Glutamatergic neuron (in vitro differentiated cells): ENCODE measurements around the gene ATF5. TPM values are rescaled to one million over a fixed set of nuclear protein-coding genes. Genes with fewer than 3 reads are reported as not detected.
A peak's percentile ranks its signal among the peaks of the same experiment; 100 is the strongest.

Experiments used
- DNase-seq: peaks from one replicate; pipeline ENCODE4 v3.0.0; 2022
- H3K27ac Mint-ChIP-seq: one replicate; pipeline ENCODE4 v1.8.0; 2020; ENCODE audit warnings: mild to moderate bottlenecking, mixed read lengths, inconsistent platforms; ENCODE audit not compliant: unreplicated experiment
- H3K27me3 Mint-ChIP-seq: one replicate; pipeline ENCODE4 v1.8.0; 2020; ENCODE audit warnings: mild to moderate bottlenecking, moderate library complexity, mixed read lengths, inconsistent platforms; ENCODE audit not compliant: unreplicated experiment
- H3K36me3 Mint-ChIP-seq: one replicate; pipeline ENCODE4 v1.8.0; 2020; ENCODE audit warnings: mild to moderate bottlenecking, mixed read lengths, inconsistent platforms; ENCODE audit not compliant: unreplicated experiment
- H3K4me1 Mint-ChIP-seq: one replicate; pipeline ENCODE4 v1.8.0; 2020; ENCODE audit warnings: mild to moderate bottlenecking, low read depth, mixed read lengths, inconsistent platforms; ENCODE audit not compliant: unreplicated experiment
- H3K4me3 Mint-ChIP-seq: one replicate; pipeline ENCODE4 v1.8.0; 2020; ENCODE audit warnings: mild to moderate bottlenecking, mixed read lengths, inconsistent platforms; ENCODE audit not compliant: unreplicated experiment
- H3K9me3 Mint-ChIP-seq: one replicate; pipeline ENCODE4 v1.8.0; 2020; ENCODE audit warnings: mild to moderate bottlenecking, moderate library complexity, mixed read lengths, inconsistent platforms; ENCODE audit not compliant: unreplicated experiment
- total RNA-seq: library from RNA; stranded (reverse); fragmentation: NEBNext Ultra II Directional; extraction: Animal tissue kit (Norgen Biotek cat#: 25700); gene quantifications from one replicate; pipeline ENCODE4 v1.2.1, GENCODE V29; 2021; ENCODE audit not compliant: unreplicated experiment
- TF ChIP-seq, protein P1 (sequence below): fragments of 200-600 bp; sonication (generic); IDR thresholded peaks from one replicate; pipeline ENCODE4 v1.5.0; 2021; ENCODE audit not compliant: partially characterized antibody, unreplicated experiment

Gene ATF5
- total RNA-seq, 1 donor from 2014 or later = 138 TPM

DNA sequence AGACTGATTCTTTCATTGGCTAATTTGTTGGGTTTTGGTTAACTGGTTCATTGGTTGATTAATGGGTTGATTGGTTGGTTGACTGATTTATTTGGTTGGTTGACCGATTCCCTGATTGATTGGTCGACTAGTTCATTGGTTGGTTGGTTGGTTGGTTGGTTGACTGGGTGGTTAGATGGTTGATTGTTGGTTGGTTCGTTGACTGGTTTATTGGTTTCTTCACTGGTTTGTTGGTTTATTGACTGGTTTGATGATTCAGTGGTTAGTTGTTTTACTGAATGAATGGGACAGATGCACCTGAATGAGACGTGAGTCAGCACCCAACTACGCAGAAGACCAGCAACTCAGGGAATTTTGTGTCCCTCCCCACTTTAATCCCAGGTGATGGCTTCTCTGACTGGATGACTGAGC is 3.0 kb downstream of the ATF5 start:
- TF ChIP-seq, protein P1, sequence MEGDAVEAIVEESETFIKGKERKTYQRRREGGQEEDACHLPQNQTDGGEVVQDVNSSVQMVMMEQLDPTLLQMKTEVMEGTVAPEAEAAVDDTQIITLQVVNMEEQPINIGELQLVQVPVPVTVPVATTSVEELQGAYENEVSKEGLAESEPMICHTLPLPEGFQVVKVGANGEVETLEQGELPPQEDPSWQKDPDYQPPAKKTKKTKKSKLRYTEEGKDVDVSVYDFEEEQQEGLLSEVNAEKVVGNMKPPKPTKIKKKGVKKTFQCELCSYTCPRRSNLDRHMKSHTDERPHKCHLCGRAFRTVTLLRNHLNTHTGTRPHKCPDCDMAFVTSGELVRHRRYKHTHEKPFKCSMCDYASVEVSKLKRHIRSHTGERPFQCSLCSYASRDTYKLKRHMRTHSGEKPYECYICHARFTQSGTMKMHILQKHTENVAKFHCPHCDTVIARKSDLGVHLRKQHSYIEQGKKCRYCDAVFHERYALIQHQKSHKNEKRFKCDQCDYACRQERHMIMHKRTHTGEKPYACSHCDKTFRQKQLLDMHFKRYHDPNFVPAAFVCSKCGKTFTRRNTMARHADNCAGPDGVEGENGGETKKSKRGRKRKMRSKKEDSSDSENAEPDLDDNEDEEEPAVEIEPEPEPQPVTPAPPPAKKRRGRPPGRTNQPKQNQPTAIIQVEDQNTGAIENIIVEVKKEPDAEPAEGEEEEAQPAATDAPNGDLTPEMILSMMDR = no peak
- Mint-ChIP-seq H3K9me3 (peaks cover 23% of the 10 kb centered on the region), H3K27ac (peak overlapping the region; percentile 80), H3K36me3 (peaks cover 8% of the 10 kb centered on the region), H3K4me3 (peak overlapping the region; percentile 61), H3K4me1 (peaks cover 16% of the 10 kb centered on the region), H3K27me3 (peaks cover 32% of the 10 kb centered on the region)
- DNase-seq = no peak

DNA sequence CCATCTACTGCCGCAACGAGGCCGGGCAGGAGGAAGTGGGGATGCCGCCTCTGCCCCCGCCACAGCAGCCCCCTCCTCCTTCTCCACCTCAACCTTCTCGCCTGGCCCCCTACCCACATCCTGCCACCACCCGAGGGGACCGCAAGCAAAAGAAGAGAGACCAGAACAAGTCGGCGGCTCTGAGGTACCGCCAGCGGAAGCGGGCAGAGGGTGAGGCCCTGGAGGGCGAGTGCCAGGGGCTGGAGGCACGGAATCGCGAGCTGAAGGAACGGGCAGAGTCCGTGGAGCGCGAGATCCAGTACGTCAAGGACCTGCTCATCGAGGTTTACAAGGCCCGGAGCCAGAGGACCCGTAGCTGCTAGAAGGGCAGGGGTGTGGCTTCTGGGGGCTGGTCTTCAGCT is 3.7 kb downstream of the ATF5 start:
- Mint-ChIP-seq H3K4me3 (no peak overlapping the region), H3K4me1 (peaks cover 11% of the 10 kb centered on the region), H3K9me3 (peaks cover 23% of the 10 kb centered on the region), H3K27ac (no peak overlapping the region), H3K36me3 (peaks cover 8% of the 10 kb centered on the region), H3K27me3 (peaks cover 30% of the 10 kb centered on the region)
- DNase-seq = no peak
- TF ChIP-seq, protein P1 = no peak

DNA sequence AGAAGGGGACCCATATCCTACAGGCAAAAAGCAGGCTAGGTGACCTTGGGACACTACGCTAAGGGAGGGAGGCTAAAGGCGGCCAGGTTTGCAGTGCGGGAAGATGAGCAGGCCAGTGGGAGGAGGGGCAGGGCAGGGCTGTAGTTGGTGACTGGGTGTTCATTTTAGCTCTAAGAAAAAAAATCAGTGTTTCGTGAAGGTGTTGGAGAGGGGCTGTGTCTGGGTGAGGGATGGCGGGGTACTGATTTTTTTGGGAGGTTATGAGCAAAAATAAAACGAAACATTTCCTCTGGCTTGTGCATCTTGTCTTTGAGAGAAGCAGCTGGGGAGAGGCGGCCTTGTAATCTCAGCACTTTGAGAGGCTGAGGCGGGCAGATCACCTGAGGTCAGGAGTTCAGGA is 4.6 kb downstream of the ATF5 start:
- peaks cover 18% of the 10 kb centered on the region for H3K9me3 Mint-ChIP-seq
- TF ChIP-seq, protein P1 = no peak
- H3K27ac Mint-ChIP-seq = no peak overlapping the region
- no peak for DNase-seq
- H3K4me1 Mint-ChIP-seq = peaks cover 6% of the 10 kb centered on the region
- peaks cover 24% of the 10 kb centered on the region for H3K27me3 Mint-ChIP-seq
- H3K36me3 Mint-ChIP-seq = peaks cover 8% of the 10 kb centered on the region
- no peak overlapping the region for H3K4me3 Mint-ChIP-seq

DNA sequence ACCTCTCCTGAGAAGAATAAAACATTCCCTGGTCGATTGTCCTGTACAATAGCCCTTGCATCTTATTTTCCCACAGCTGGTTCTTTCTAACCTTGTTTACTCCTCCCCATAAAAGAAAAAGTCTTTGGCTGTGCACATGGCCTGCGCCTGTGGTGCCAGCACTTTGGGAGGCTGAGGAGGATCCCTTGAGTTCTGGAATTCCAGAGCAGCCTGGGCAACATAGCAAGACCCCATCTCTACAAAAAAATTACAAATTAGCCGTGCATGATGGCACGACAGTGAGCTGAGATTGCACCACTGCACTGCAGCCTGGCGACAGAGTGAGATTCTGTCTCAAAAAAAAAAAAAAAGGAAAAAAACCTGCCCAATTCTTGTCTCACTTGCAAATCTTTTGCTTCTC is 7.5 kb downstream of the ATF5 start:
- Mint-ChIP-seq H3K4me1 (peaks cover 5% of the 10 kb centered on the region), H3K27me3 (peaks cover 4% of the 10 kb centered on the region), H3K36me3 (peaks cover 7% of the 10 kb centered on the region), H3K27ac (no peak overlapping the region), H3K4me3 (no peak overlapping the region), H3K9me3 (peaks cover 8% of the 10 kb centered on the region)
- no peak for DNase-seq
- TF ChIP-seq, protein P1 = no peak

DNA sequence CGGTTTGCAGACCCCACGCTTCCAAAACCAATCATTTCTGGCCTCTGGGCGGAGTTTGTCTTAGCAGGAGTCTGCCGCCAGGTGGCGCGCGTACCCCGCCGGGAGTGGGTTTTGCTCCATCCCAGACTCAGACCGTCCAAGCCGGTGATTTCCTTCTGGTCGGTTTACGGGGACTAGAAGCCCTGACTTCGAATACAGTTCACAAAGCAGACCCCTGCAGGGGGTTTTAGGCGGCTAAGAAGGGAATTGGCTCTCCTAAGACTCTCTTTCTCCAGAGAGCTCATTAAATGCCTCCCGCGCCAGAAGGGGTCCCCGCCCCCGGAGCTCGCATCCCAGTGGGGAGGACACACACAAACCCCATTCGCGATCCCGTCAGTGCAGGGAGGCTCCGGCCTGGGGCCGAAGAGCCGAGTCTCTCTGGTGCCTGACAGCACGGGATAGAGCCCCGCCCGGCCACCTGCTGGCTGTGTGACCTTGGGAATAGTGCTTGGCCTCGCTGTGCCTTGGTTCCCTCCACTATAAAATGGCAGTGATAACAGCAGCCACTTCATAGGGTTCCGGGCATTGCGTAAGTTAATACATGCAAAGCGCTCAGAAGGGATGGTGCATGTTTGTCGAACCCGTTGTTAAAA is 8.9 kb downstream of the ATF5 start:
- peak; percentile 92 for DNase-seq
- no peak overlapping the region for H3K27ac Mint-ChIP-seq
- H3K36me3 Mint-ChIP-seq = no peaks in the 10 kb centered on the region
- peak overlapping the region; percentile 5 for H3K4me3 Mint-ChIP-seq
- H3K9me3 Mint-ChIP-seq = peaks cover 2% of the 10 kb centered on the region
- no peaks in the 10 kb centered on the region for H3K4me1 Mint-ChIP-seq
- TF ChIP-seq, protein P1 = peak; percentile 96
- peaks cover 4% of the 10 kb centered on the region for H3K27me3 Mint-ChIP-seq
